ENCODE results near the gene PAXIP1. TPM values are rescaled to one million over a fixed set of nuclear protein-coding genes. Genes with fewer than 3 reads are reported as not detected.
"Not testable (repeated sequence)": the region's sequence is repeated elsewhere in the genome, so short reads cannot be mapped to it uniquely, and the experiment has no call there.

PAXIP1 gene
- total RNA-seq, 1 donor from 2014 or later = 12.0 TPM

GRCh38 chr7:154946166-154946565 is 56.8 kb downstream of the PAXIP1 start:
- no peak for DNase-seq (ENCODE audit: low spot score)

GRCh38 chr7:154943906-154944305 is 59.0 kb downstream of the PAXIP1 start:
- DNase-seq (ENCODE audit: low spot score) = no peak

- DNase-seq (ENCODE audit: low spot score) = no peak
Measured at GRCh38 chr7:154942691-154943090, 60.2 kb downstream of the PAXIP1 start.

- no peak for DNase-seq (ENCODE audit: low spot score)
Measured at GRCh38 chr7:154937837-154938236, 65.1 kb downstream of the PAXIP1 start.

GRCh38 chr7:154934353-154934952 is 68.5 kb downstream of the PAXIP1 start:
- DNase-seq (ENCODE audit: low spot score) = not testable (repeated sequence)

GRCh38 chr7:154931906-154932305 is 71.0 kb downstream of the PAXIP1 start:
- DNase-seq (ENCODE audit: low spot score) = no peak

- no peak for DNase-seq (ENCODE audit: low spot score)
Measured at GRCh38 chr7:154929006-154929726, 73.8 kb downstream of the PAXIP1 start.

GRCh38 chr7:154928136-154929005 is 74.6 kb downstream of the PAXIP1 start:
- peak; percentile 99 for DNase-seq (ENCODE audit: low spot score)

- peak; percentile 89 for DNase-seq (ENCODE audit: low spot score)
Measured at GRCh38 chr7:154927624-154928125, 75.2 kb downstream of the PAXIP1 start.

- not testable (repeated sequence) for DNase-seq (ENCODE audit: low spot score)
Measured at GRCh38 chr7:154922472-154922871, 80.5 kb downstream of the PAXIP1 start.

- no peak for DNase-seq (ENCODE audit: low spot score)
Measured at GRCh38 chr7:154919344-154920225, 83.3 kb downstream of the PAXIP1 start.

- DNase-seq (ENCODE audit: low spot score) = no peak
Measured at GRCh38 chr7:154918741-154919140, 84.2 kb downstream of the PAXIP1 start.

- DNase-seq (ENCODE audit: low spot score) = no peak
Measured at GRCh38 chr7:154918266-154918665, 84.7 kb downstream of the PAXIP1 start.

GRCh38 chr7:154917808-154918160 is 85.1 kb downstream of the PAXIP1 start:
- DNase-seq (ENCODE audit: low spot score) = no peak

- no peak for DNase-seq (ENCODE audit: low spot score)
Measured at GRCh38 chr7:154916856-154917807, 85.8 kb downstream of the PAXIP1 start.

GRCh38 chr7:154916381-154916780 is 86.5 kb downstream of the PAXIP1 start:
- DNase-seq (ENCODE audit: low spot score) = no peak

GRCh38 chr7:154915600-154915999 is 87.3 kb downstream of the PAXIP1 start:
- no peak for DNase-seq (ENCODE audit: low spot score)

- no peak for DNase-seq (ENCODE audit: low spot score)
Measured at GRCh38 chr7:154914996-154915380, 87.9 kb downstream of the PAXIP1 start.

- DNase-seq (ENCODE audit: low spot score) = no peak
Measured at GRCh38 chr7:154914308-154914995, 88.5 kb downstream of the PAXIP1 start.
